Esophagus muscularis mucosa (tissue), 4 donors: ENCODE data around the gene SPATA9.
A peak's percentile ranks its signal among the peaks of the same experiment; 100 is the strongest.

Experiments used
- CTCF ChIP-seq, 3 experiments: fragments of 200-600 bp in 2 of 3; fragments of 450-650 bp in 1 of 3; sonication (generic) in 2 of 3; IDR thresholded peaks; one replicate each; pipeline ENCODE4 v1.5.1; 2017 to 2019; ENCODE audit warnings: antibody characterized with exemption in 3 of 3, mild to moderate bottlenecking in 2 of 3, moderate library complexity in 1 of 3
- EP300 ChIP-seq: sonication (generic); formaldehyde crosslinking; IDR thresholded peaks from one replicate; pipeline ENCODE4 v1.6.1; 2017; ENCODE audit warnings: antibody characterized with exemption
- POLR2A ChIP-seq: fragments of 450-650 bp; IDR thresholded peaks from one replicate; pipeline ENCODE4 v1.6.1; 2017; ENCODE audit warnings: antibody characterized with exemption, moderate library complexity, mild to moderate bottlenecking, low read depth
- POLR2AphosphoS5 ChIP-seq, 2 donors: sonication (generic); formaldehyde crosslinking; IDR thresholded peaks; one replicate each; pipeline ENCODE4 v1.6.1; 2017; ENCODE audit warnings: antibody characterized with exemption in 2 of 2

- TF ChIP-seq CTCF (IDR thresholded peaks at IDR 0.05) (no peak), POLR2A (peak; percentile 57), EP300 (no peak), POLR2AphosphoS5 (IDR thresholded peaks at IDR 0.05) (peak; percentile 74 to 88)
Measured at GRCh38 chr5:95730730-95731570, 48.2 kb upstream of the SPATA9 start, which contains the start of gene RHOBTB3.
